Tibial nerve (tissue), 4 donors: ENCODE results near the gene MAGI2.

Experiments
- CTCF ChIP-seq, 5 experiments: fragments of 200-600 bp in 3 of 5; fragments of 450-650 bp in 2 of 5; sonication (generic) in 3 of 5; IDR thresholded peaks; one replicate each; pipeline ENCODE4 v1.5.1; 2016 to 2019; ENCODE audit warnings: antibody characterized with exemption in 5 of 5, mild to moderate bottlenecking in 3 of 5, moderate library complexity in 2 of 5
- EP300 ChIP-seq, 2 donors: sonication (generic); formaldehyde crosslinking; IDR thresholded peaks; one replicate each; pipeline ENCODE4 v1.6.1; 2017; ENCODE audit warnings: antibody characterized with exemption in 2 of 2, mild to moderate bottlenecking in 1 of 2
- POLR2A ChIP-seq, 2 donors: fragments of 450-650 bp; IDR thresholded peaks; one replicate each; pipeline ENCODE4 v1.6.1; 2017; ENCODE audit warnings: antibody characterized with exemption in 2 of 2, mild to moderate bottlenecking in 2 of 2, moderate library complexity in 2 of 2

- no peak for TF ChIP-seq POLR2A (IDR thresholded peaks at IDR 0.05)
- no peak for TF ChIP-seq CTCF (IDR thresholded peaks at IDR 0.05)
- no peak for TF ChIP-seq EP300 (IDR thresholded peaks at IDR 0.05)
Measured at GRCh38 chr7:78993341-78993740, 460.1 kb downstream of the MAGI2 start.
